ENCODE measurements around the gene PTPN11. TPM values are rescaled to one million over a fixed set of nuclear protein-coding genes. Genes with fewer than 3 reads are reported as not detected.
"Not testable (repeated sequence)": the region's sequence is repeated elsewhere in the genome, so short reads cannot be mapped to it uniquely, and the experiment has no call there.

PTPN11 gene
- total and polyA plus RNA-seq, 2 donors (not counting 1 experiment from before 2014, with no cell fraction given): 126 to 129 TPM

DNA sequence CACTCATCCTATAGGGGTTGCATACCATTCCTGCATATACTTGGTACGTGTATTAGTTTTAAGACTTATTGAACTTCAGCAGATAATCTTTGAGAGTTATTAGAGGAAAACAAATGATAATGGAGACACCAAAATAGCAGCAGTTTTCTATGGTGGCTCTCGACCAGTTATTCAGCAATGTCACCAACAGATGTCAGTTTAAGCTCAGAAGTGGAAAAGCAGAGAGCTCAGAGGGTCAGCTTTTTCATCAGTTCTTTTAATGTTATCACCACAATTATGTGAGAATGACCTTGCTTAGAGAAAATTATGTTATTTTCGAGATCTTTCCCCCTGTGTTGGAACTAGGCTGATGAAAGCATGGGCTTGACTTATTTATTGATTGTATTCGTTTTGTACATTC, 32.0 kb downstream of the PTPN11 start:
- Histone ChIP-seq H3K79me2 (ENCODE audit: control insufficient read depth, insufficient read depth, low read length) (peaks cover 2% of the 10 kb centered on the region), H3K27ac (ENCODE audit: insufficient read depth, low read length) (no peak overlapping the region), H3K36me3 (ENCODE audit: control insufficient read depth, insufficient read depth, low read length) (peaks cover 3% of the 10 kb centered on the region), H3K27me3 (ENCODE audit: control insufficient read depth, insufficient read depth, low read length) (no peaks in the 10 kb centered on the region), H2AFZ (ENCODE audit: low read length) (no peak overlapping the region), H3K9ac (ENCODE audit: insufficient read depth, low read length) (no peak overlapping the region), H3K9me3 (ENCODE audit: control insufficient read depth, insufficient read depth, low read depth, low read length) (no peaks in the 10 kb centered on the region), H4K20me1 (ENCODE audit: control insufficient read depth, extremely low read depth, insufficient read depth, low read length) (no peaks in the 10 kb centered on the region), H3K4me2 (ENCODE audit: extremely low read depth, insufficient read depth, low read length) (no peak overlapping the region), H3K4me1 (ENCODE audit: control insufficient read depth, extremely low read depth, insufficient read depth, low read length) (no peaks in the 10 kb centered on the region), H3K4me3 (replicated peaks in 1 of 4; ENCODE audit: control extremely low read depth in 1 of 4, insufficient read depth in 1 of 4, low read depth in 3 of 4, low read length in 4 of 4) (no peak overlapping the region)
- TF ChIP-seq CTCF (conservative IDR thresholded peaks at IDR 0.05 in 1 of 2, IDR thresholded peaks at IDR 0.05 in 1 of 2; ENCODE audit: low read depth in 1 of 2, low read length in 2 of 2) (no peak), EZH2 (IDR thresholded peaks at IDR 0.05; ENCODE audit: low read length, missing control alignments) (no peak)
- DNase-seq (ENCODE audit: low read depth in 2 of 2): no peak

GRCh38 chr12:112456029-112456428, 37.3 kb downstream of the PTPN11 start:
- no peak for DNase-seq (ENCODE audit: low read depth in 2 of 2)
- Histone ChIP-seq H3K4me2 (ENCODE audit: extremely low read depth, insufficient read depth, low read length) (no peak overlapping the region), H3K27me3 (ENCODE audit: control insufficient read depth, insufficient read depth, low read length) (no peaks in the 10 kb centered on the region), H3K9ac (ENCODE audit: insufficient read depth, low read length) (no peak overlapping the region), H3K4me1 (ENCODE audit: control insufficient read depth, extremely low read depth, insufficient read depth, low read length) (no peaks in the 10 kb centered on the region), H3K9me3 (ENCODE audit: control insufficient read depth, insufficient read depth, low read depth, low read length) (no peaks in the 10 kb centered on the region), H3K4me3 (replicated peaks in 1 of 4; ENCODE audit: control extremely low read depth in 1 of 4, insufficient read depth in 1 of 4, low read depth in 3 of 4, low read length in 4 of 4) (no peak overlapping the region), H2AFZ (ENCODE audit: low read length) (no peak overlapping the region), H3K36me3 (ENCODE audit: control insufficient read depth, insufficient read depth, low read length) (peaks cover 5% of the 10 kb centered on the region), H3K27ac (ENCODE audit: insufficient read depth, low read length) (no peak overlapping the region), H3K79me2 (ENCODE audit: control insufficient read depth, insufficient read depth, low read length) (no peaks in the 10 kb centered on the region), H4K20me1 (ENCODE audit: control insufficient read depth, extremely low read depth, insufficient read depth, low read length) (no peaks in the 10 kb centered on the region)
- TF ChIP-seq CTCF (conservative IDR thresholded peaks at IDR 0.05 in 1 of 2, IDR thresholded peaks at IDR 0.05 in 1 of 2; ENCODE audit: low read depth in 1 of 2, low read length in 2 of 2) (no peak), EZH2 (IDR thresholded peaks at IDR 0.05; ENCODE audit: low read length, missing control alignments) (no peak)

GRCh38 chr12:112457142-112457541, 38.4 kb downstream of the PTPN11 start:
- H3K27ac ChIP-seq (ENCODE audit: insufficient read depth, low read length); H3K9me3 ChIP-seq (ENCODE audit: control insufficient read depth, insufficient read depth, low read depth, low read length); H3K27me3 ChIP-seq (ENCODE audit: control insufficient read depth, insufficient read depth, low read length); H2AFZ ChIP-seq (ENCODE audit: low read length); H3K79me2 ChIP-seq (ENCODE audit: control insufficient read depth, insufficient read depth, low read length); H3K36me3 ChIP-seq (ENCODE audit: control insufficient read depth, insufficient read depth, low read length); DNase-seq (ENCODE audit: low read depth in 2 of 2); H3K4me2 ChIP-seq (ENCODE audit: extremely low read depth, insufficient read depth, low read length); H4K20me1 ChIP-seq (ENCODE audit: control insufficient read depth, extremely low read depth, insufficient read depth, low read length); H3K4me1 ChIP-seq (ENCODE audit: control insufficient read depth, extremely low read depth, insufficient read depth, low read length); H3K9ac ChIP-seq (ENCODE audit: insufficient read depth, low read length); H3K4me3 ChIP-seq (replicated peaks in 1 of 4; ENCODE audit: control extremely low read depth in 1 of 4, insufficient read depth in 1 of 4, low read depth in 3 of 4, low read length in 4 of 4): not testable (repeated sequence)

All from fibroblast of lung (primary cell).